ENCODE measurements around the gene CCL4L2.
"Not testable (repeated sequence)": the region's sequence is repeated elsewhere in the genome, so short reads cannot be mapped to it uniquely, and the experiment has no call there.

Gene CCL4L2

DNA sequence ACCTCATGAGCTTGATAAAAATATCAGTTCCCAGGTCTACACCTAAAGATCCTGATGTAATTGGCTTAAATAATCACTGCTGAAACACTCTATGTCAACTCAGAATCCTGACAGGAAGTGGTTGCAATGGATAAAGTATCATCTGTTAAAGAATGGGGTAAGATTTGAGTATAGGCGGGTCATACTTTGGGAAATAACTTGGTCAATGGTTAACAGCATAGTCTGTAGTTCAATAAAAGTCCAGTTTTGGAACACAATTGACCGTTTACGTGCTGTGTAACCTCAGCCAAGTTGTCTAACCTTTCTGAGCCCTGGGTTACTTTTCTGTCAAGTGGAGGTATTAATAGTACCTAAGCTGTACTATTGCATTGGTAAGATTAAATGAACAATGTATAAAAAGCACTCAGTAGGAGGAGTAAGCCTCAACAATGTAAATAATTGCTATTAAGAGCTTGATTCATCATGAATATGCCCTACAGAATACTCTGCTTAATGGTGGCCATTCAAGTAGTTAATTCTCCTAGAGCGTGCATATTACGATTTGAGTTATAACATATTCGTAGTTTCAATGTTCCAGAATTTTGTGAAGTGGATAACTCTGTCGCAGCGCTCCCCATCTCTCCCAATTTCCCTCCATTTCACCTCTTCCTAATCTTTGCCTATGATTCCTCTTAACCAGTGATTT is 16.6 kb upstream of the CCL4L2 start:
- DNase-seq; in situ Hi-C loops (cut with HindIII; ENCODE audit: low pct_ligation_motif_present, low pct_unique_long_range_greater_than_20kb, low sequenced_read_pairs): not testable (repeated sequence)

GRCh38 chr17:36194832-36195433 is 15.9 kb upstream of the CCL4L2 start:
- DNase-seq; in situ Hi-C loops (cut with HindIII; ENCODE audit: low pct_ligation_motif_present, low pct_unique_long_range_greater_than_20kb, low sequenced_read_pairs): not testable (repeated sequence)

DNA sequence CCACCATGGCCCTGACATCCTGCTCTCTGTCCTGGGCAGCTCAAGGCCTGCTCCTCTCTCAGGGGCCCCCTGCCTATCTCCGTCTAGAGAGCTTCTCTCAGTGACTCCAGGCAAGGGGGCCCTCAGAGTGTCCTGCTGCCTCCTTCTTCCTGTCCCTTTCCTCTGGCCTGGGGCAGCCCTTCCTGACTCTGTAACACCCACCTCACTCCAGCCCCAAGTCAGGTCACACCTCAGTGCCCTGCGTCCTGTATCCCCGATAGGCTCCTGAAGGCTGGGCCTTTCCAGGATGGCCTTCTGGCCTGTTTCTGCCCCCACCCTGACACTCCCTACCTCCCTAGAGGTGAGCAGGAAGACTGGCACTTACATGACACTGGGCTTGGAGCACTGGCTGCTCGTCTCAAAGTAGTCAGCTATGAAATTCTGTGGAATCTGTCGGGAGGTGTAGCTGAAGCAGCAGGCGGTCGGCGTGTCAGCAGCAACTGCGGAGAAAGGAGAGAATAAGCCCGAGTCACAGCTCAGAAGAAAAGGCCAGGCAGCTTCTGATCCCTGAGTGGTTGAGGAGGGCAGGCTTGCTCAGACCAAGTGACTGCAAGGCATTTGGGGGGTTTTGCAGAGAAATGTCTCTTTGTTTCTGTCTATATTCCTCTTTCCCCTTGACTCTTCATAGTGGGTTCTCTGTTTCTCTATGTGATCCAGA is 15.3 kb upstream of the CCL4L2 start:
- in situ Hi-C loops (cut with HindIII; ENCODE audit: low pct_ligation_motif_present, low pct_unique_long_range_greater_than_20kb, low sequenced_read_pairs): no loop called here
- no peak for DNase-seq

DNA sequence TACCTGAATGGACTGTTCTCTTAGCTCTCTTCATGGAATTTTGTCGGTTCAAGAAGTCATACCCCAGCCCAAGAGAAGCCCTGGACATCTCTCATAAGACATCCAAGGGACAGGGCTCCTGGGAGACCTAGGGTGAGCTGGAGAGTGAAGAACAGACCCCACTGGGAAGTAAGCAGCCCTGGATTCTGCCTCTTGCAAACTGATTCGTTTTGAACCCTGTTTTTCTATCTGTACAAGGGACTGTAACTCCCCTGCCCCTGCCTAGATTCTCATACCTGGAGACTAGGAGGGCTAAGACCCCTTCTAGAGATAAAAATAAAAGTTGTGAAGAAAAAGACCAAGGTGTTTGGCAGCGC is 14.8 kb upstream of the CCL4L2 start:
- no peak for DNase-seq
- in situ Hi-C loops (cut with HindIII; ENCODE audit: low pct_ligation_motif_present, low pct_unique_long_range_greater_than_20kb, low sequenced_read_pairs): no loop called here

DNA sequence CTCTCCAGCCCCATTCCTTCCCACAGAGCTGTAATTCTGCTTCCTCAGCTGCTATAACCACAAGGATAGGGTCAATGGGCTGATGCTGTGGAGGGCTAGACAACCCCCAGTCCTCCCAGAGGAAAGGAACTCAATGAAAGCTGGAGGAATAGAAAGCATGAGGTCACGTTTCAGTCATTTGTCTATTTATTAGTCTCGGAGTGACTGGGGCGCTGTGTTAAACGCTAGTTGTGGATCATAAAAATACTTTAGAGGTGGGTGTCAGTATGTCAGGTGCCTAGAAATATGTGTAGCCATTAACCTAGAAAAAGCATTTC is 13.5 kb upstream of the CCL4L2 start:
- no peak for DNase-seq
- in situ Hi-C loops (cut with HindIII; ENCODE audit: low pct_ligation_motif_present, low pct_unique_long_range_greater_than_20kb, low sequenced_read_pairs): no loop called here

- in situ Hi-C loops (cut with HindIII; ENCODE audit: low pct_ligation_motif_present, low pct_unique_long_range_greater_than_20kb, low sequenced_read_pairs): no loop called here
- no peak for DNase-seq
Measured at GRCh38 chr17:36198831-36199465, 11.9 kb upstream of the CCL4L2 start.

DNA sequence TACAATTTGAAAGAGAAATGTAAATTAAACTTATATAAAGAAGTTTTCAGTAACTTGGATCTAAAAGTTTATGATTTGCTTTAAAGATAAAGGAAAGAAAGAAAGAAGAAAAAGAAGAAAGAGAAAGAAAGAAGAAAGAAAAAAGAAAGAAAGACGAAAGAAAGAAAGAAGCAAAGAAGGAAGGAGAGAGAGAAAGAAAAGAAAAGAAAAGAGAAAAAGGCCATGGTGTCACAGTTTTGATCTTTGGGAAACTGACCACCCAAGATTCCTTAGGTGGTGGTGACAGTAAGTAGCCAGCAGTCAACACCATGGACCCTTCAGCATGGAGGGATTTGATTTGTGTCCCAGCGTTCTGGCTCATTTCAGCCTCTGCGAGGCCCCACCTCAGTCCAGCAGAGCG is 9.8 kb upstream of the CCL4L2 start:
- DNase-seq; in situ Hi-C loops (cut with HindIII; ENCODE audit: low pct_ligation_motif_present, low pct_unique_long_range_greater_than_20kb, low sequenced_read_pairs): not testable (repeated sequence)

- in situ Hi-C loops (cut with HindIII; ENCODE audit: low pct_ligation_motif_present, low pct_unique_long_range_greater_than_20kb, low sequenced_read_pairs); DNase-seq: not testable (repeated sequence)
Measured at GRCh38 chr17:36201506-36201905, 9.4 kb upstream of the CCL4L2 start.

GRCh38 chr17:36203335-36203734 is 7.5 kb upstream of the CCL4L2 start:
- in situ Hi-C loops (cut with HindIII; ENCODE audit: low pct_ligation_motif_present, low pct_unique_long_range_greater_than_20kb, low sequenced_read_pairs): no loop called here
- DNase-seq: no peak

DNA sequence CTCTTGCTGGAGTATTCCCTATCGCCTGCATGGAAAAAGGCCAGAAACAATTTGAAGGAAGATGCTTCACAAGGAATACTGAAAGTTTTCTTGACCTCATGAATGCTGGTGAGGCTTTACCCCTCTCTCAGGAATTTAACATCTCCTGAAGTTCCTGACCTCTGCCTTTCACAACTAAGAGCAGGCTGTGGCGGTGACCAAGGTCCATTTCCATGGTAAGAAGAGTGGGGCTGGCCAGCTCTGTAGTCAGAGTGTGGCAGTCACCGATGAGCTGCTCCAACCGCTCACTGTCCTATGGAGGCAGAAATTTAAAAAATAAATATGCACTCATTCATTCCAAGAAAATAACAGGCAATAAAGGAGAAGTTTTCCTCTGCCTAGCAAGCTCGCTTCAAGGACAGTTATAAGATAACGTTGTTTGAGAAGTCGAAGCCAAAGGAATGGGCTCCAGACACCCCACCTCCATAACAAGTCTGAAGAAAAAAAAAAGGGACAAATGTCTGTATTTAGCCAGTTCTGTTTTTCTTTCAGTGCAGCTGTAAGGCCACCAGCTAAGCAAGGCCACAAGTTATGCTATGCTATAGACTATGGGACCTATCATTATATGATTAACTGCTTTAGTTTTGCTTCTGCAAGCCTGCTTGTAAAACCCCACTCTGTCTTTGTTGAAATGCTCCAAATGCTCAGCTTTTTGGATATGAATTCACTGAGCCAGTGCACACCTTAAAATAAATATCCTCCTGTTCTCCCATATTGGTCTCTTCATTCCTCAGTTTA is 6.0 kb upstream of the CCL4L2 start:
- in situ Hi-C loops (cut with HindIII; ENCODE audit: low pct_ligation_motif_present, low pct_unique_long_range_greater_than_20kb, low sequenced_read_pairs): no loop called here
- DNase-seq: no peak

GRCh38 chr17:36205637-36206485 is 5.0 kb upstream of the CCL4L2 start:
- no peak for DNase-seq
- in situ Hi-C loops (cut with HindIII; ENCODE audit: low pct_ligation_motif_present, low pct_unique_long_range_greater_than_20kb, low sequenced_read_pairs): no loop called here

DNA sequence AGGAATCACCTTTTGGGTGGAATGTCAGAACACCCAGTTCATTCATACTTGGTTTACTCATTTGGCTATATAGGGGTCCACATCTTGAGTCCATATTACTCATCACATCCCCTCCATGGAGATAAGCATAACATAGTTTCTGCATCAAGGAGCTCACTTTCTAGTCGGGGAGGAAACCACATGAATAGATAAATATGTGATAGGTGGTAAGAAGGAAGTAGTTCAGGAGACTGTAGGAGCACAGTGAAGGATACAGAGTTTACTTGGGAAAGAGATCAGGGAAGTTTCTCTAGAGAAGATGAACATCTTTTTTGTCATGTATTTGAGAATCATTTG is 4.4 kb upstream of the CCL4L2 start:
- DNase-seq; in situ Hi-C loops (cut with HindIII; ENCODE audit: low pct_ligation_motif_present, low pct_unique_long_range_greater_than_20kb, low sequenced_read_pairs): not testable (repeated sequence)

DNA sequence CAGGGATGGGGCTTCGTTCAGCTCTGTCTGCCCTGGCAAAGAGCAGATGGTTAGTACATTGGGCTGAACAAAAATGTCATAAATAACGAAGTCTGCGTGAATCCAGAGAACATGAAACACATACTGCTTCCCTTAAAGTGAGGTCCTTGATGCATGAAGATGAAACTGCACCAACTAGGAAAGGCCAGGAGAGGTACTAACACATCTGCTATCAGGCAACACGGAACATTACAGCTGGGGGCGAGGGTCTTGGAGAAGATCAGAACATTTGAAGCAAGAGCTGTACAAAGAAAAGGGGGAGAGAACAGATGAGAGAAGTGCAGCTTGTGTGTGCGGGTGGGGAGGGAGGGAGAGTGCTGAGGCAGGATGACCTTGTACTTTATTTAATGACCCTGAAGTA is 3.5 kb upstream of the CCL4L2 start:
- in situ Hi-C loops (cut with HindIII; ENCODE audit: low pct_ligation_motif_present, low pct_unique_long_range_greater_than_20kb, low sequenced_read_pairs); DNase-seq: not testable (repeated sequence)

DNA sequence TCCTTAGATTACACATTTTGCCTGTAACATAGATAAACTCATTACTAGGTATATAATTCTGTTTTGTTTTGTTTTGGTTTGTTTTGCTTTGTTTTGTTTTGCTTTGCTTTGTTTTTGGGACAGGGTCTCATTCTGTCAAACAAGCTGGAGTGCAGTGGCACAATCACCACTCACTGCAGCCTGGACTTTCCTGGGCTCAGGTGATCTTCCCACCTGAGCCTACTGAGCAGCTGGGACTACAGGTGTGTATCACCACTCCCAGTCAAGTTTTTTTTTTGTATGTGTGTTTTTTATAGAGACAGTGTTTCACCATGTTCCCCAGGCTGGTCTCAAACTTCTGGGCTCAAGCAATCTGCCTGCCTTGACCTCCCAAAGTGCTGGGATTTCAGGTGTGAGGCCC is 1.3 kb upstream of the CCL4L2 start:
- in situ Hi-C loops (cut with HindIII; ENCODE audit: low pct_ligation_motif_present, low pct_unique_long_range_greater_than_20kb, low sequenced_read_pairs): no loop called here
- no peak for DNase-seq

GRCh38 chr17:36211484-36212271 is 815 bp downstream of the CCL4L2 start:
- DNase-seq; in situ Hi-C loops (cut with HindIII; ENCODE audit: low pct_ligation_motif_present, low pct_unique_long_range_greater_than_20kb, low sequenced_read_pairs): not testable (repeated sequence)

- no peak for DNase-seq
- in situ Hi-C loops (cut with HindIII; ENCODE audit: low pct_ligation_motif_present, low pct_unique_long_range_greater_than_20kb, low sequenced_read_pairs): no loop called here
Measured at GRCh38 chr17:36212272-36212605, 1.4 kb downstream of the CCL4L2 start.

DNA sequence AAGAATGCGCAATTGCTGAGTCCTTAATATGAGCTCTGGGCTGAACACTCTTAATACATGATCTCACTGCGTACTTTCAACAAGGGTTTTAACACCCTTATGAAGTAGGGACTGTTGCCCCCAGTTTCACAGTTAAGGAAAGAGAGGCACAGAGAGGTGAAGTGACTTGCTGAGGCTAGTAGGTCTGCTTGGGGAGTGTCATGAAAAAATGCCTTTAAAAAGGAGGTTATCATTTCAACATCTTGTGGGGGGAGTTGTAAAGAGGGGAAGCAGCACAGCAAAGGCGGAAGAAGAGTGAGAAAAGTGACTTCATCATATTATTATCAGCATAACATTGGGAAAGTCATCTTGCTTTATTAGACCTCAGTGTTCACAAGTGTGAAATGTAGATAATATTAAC is 2.1 kb downstream of the CCL4L2 start:
- no peak for DNase-seq
- in situ Hi-C loops (cut with HindIII; ENCODE audit: low pct_ligation_motif_present, low pct_unique_long_range_greater_than_20kb, low sequenced_read_pairs): no loop called here

GRCh38 chr17:36213695-36214094 is 2.8 kb downstream of the CCL4L2 start:
- DNase-seq: no peak
- in situ Hi-C loops (cut with HindIII; ENCODE audit: low pct_ligation_motif_present, low pct_unique_long_range_greater_than_20kb, low sequenced_read_pairs): no loop called here
